ENCODE data around the gene NR5A1.

The NR5A1 gene

DNA sequence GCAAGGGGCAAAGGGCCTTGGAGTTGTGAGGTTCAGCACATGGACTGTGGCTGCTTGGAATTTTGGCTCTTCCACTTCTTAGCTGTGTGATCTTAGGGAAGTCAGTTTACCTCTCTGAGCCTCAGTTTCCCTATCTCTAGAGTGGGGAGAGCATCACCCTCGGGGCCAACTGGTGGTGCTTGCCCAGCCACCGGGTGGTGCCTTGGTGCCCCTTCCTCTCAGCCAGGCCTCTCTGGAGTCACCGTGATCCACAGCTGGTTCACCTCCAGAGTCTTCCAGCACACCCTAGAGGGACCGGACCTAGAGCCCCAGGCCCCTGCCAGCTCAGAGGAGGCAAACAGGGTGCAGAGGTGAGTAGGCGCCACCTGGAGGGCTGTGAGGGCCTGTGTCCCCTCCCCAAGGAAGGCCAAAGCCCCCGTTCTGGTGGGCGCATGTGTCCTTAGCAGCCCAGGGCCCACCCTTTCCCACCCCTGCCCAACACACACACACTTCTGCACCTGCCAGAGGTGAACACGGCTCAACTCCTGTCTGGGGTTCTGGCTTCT, 49.2 kb downstream of the NR5A1 start:
- no peak for DNase-seq (ENCODE audit: low spot score)

DNA sequence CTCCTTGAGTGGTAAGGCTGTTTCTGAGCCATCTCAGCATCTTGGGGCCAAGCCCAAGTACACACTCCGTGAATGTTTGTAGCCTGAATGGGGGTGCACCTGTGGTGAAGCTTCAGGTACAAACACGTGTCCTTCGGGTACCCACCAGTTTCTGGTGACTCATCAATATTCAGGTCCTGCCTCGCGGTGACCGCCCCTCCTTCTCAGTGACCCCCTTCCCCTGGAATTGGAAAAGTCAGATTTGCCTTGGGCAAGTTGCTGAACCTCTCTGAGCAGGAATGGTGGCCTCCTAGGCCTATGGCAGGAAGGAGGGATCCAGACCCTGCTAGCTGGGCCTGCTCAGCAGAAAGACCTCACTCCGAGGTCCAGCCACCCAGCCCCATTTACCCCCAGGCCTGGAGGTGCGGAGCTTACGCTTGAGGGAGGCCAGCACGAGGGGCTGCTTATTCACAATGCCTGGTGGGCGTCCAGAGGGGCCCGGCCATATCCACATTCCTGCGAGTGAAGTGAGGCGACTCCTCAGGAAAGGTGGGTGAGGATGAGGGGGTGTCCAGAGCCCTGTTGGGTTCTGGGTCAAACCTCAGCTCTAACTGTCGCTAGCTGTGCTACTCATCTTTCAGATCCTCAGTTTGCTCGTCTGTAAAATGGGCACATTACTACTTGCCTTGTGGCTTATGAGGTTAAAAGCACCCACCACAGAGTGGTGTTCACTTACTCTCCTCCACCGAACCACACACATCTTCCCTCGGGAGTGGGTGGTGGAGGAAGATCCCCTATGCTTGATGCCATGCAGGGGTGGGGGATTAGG, 49.9 kb downstream of the NR5A1 start:
- DNase-seq (ENCODE audit: low spot score), result no peak

- no peak for DNase-seq (ENCODE audit: low spot score)
Measured at GRCh38 chr9:124456341-124457078, 50.7 kb downstream of the NR5A1 start.

- DNase-seq (ENCODE audit: low spot score), result no peak
Measured at GRCh38 chr9:124455820-124456219, 51.4 kb downstream of the NR5A1 start.

DNA sequence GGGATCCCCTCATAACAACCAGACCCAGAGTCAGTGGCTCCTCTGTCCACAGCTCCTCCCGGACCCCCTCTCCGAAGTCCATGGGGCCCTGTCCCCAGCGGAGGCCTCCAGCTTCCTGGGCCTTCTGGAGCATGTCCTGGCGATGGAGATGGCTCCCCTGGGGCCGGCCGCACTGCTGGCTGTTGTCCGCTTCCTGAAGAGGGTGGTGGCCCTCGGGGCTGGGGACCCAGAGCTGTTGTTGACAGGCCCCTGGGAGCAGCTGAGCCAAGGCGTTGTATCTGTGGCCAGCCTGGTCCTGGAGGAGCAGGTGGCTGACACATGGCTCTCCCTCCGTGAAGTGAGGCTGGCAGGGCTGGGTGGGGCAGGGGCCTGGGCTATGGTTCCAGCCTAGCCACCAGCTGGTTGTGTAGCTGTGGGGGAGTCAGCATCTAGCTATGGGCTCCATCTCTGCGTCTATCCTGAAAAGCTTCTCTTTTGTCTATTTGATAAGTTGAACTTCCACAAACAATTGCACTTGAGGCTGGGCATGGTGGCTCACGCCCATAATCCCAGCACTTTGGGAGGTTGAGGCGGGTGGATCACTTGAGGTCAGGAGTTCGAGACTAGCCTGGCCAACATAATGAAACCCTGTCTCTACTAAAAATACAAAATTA, 52.3 kb downstream of the NR5A1 start:
- no peak for DNase-seq (ENCODE audit: low spot score)

GRCh38 chr9:124454296-124454695, 52.9 kb downstream of the NR5A1 start:
- no peak for DNase-seq (ENCODE audit: low spot score)

- no peak for DNase-seq (ENCODE audit: low spot score)
Measured at GRCh38 chr9:124453586-124454191, 53.5 kb downstream of the NR5A1 start.

DNA sequence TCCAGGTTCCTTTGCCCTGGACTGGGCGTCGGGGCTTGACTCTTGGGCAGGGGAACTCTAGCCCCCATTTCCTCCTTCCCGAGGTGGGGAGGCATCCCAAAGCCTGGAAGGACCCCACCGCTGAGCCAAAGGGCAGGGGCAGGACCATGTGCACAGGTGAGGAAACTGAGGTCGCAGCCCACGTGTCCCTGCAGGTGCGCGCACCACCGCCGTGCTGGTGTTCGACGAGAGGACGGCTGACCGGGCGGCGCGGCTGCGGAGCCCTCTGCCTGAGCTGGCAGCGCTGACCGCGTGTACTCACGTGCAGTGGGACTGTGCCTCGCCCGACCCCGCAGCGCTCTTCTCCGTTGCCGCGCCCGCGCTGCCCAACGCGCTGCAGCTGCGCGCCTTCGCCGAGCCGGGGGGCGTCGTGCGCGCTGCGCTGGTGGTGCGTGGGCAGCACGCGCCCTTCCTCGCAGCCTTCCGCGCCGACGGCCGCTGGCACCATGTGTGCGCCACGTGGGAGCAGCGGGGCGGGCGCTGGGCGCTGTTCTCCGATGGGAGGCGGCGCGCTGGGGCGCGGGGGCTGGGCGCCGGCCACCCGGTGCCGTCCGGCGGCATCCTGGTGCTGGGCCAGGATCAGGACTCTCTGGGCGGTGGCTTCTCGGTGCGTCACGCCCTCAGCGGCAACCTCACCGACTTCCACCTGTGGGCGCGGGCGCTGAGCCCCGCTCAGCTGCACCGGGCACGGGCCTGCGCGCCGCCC, 54.2 kb downstream of the NR5A1 start:
- DNase-seq (ENCODE audit: low spot score), result no peak

DNA sequence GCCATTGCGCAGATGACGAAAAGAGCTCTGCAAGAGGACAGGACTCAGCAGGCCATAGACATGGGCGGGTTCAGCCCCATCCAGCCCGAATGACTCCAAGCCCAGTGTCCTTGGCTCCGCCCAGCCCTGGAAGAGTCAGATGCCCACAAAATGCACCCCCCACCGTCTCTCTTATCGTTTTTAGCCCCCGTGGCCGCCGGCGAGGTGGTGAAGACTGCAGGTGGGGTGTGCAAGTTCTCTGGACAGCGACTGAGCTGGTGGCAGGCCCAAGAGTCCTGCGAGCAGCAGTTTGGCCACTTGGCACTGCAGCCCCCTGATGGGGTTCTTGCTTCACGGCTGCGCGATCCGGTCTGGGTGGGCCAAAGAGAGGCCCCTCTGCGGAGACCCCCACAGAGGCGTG, 54.9 kb downstream of the NR5A1 start:
- no peak for DNase-seq (ENCODE audit: low spot score)

GRCh38 chr9:124450931-124451661, 56.1 kb downstream of the NR5A1 start:
- no peak for DNase-seq (ENCODE audit: low spot score)

- DNase-seq (ENCODE audit: low spot score), result no peak
Measured at GRCh38 chr9:124450241-124450924, 56.8 kb downstream of the NR5A1 start, which contains the start of gene ADGRD2. TSS of gene ADGRD2 (plus strand) at chr9:124450451. CDS start at chr9:124451667, 1,216 bp downstream.

- no peak for DNase-seq (ENCODE audit: low spot score)
Measured at GRCh38 chr9:124449381-124450151, 57.6 kb downstream of the NR5A1 start.

- DNase-seq (ENCODE audit: low spot score), result no peak
Measured at GRCh38 chr9:124448019-124448418, 59.2 kb downstream of the NR5A1 start.

- DNase-seq (ENCODE audit: low spot score), result no peak
Measured at GRCh38 chr9:124447297-124447661, 59.9 kb downstream of the NR5A1 start.

GRCh38 chr9:124444166-124444565, 63.0 kb downstream of the NR5A1 start:
- no peak for DNase-seq (ENCODE audit: low spot score)

DNA sequence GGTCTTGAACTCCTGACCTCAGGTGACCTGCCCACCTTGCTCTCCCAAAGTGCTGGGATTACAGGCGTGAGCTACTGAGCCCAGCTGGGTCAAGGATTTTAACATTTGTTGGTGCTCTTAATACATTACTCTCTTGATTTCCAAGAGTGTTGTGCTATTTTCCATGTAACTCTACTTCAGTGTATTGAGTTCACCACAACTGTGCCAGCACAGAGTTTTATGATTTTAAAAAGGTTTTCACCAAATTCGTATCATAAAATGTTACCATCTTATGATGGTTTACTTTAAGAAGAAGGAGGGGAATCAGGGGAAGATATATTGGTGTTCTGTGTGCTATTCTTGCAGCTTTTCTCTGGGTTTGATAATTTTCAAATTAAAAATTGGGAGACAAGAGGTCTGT, 63.6 kb downstream of the NR5A1 start:
- no peak for DNase-seq (ENCODE audit: low spot score)

GRCh38 chr9:124442826-124443225, 64.4 kb downstream of the NR5A1 start:
- DNase-seq (ENCODE audit: low spot score), result no peak

DNA sequence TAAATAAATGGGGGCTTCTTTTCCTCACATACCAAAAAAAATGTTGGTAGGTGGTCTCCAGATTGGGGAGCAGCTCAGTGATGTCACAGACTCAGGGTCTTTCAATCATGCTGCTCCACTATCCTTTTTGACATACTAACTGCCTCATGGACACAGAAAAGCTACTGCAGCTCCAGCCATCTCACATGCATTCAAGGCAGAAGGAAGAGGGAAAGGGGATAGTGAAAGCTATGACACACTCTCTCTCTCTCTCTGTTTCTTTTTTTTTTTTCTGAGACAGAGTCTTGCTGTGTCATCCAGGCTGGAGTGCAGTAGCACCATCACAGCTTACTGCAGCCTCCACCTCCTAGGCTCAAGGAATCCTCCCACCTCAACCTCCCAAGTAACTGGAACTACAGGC, 64.8 kb downstream of the NR5A1 start:
- no peak for DNase-seq (ENCODE audit: low spot score)

DNA sequence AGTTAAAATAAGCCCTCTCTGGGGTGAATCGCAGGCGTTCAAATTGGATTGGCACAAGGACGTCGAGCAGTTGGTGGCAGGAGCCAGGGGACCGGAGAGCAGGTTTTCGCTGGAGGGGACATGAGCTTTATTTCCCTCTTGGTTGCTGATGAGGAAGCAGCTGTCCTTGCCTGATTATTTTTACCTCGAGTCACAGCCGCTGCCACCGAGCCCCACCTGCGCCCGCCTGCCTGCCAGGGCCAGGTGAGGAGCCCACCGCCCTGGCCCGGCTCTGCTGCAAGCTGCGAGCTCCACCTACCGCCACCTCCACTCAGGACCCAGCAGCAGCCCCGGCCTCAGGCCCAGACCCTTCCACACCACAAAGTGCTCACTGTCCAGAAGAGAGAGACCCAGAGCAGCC, 65.9 kb downstream of the NR5A1 start:
- no peak for DNase-seq (ENCODE audit: low spot score)
